ENCODE measurements around the gene EIF3B. TPM values are rescaled to one million over a fixed set of nuclear protein-coding genes. Genes with fewer than 3 reads are reported as not detected.

The EIF3B gene
- total RNA-seq, 2 experiments from 2014 or later: 181 to 225 TPM

DNA sequence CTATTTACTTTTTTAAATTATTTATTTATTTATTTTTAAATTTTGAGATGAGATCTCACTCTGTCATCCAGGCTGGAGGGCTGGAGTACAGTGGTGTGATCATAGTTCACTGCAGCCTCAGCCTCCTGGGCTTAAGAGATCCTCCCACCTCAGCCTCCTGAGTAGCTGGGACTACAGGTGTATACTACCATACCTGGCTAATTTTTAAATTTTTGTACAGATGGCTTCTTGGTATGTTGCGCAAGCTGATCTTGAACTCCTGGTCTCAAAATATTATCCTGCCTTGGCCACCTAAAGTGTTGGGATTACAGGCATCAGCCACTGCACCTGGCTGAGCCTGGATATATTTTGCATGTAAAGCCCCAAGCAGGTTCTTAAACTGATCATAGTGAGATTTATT is 56.4 kb downstream of the EIF3B start:
- Histone ChIP-seq H3K79me2 (ENCODE audit: insufficient read depth, low read depth, low read length) (no peaks in the 10 kb centered on the region), H3K9me2 (ENCODE audit: insufficient read depth, low read length) (no peaks in the 10 kb centered on the region), H3K4me3 (ENCODE audit: low read depth, low read length, poor library complexity, severe bottlenecking) (no peak overlapping the region), H3K4me2 (ENCODE audit: low read length) (no peak overlapping the region), H3K4me1 (ENCODE audit: insufficient read depth, low read length, poor library complexity, severe bottlenecking) (peaks cover 41% of the 10 kb centered on the region), H3K9me3 (ENCODE audit: low read length) (no peaks in the 10 kb centered on the region), H4K20me1 (ENCODE audit: insufficient read depth, low read length) (0 out of 2 replicates have a peak, but pooled peaks cover 4% of the 10 kb centered on the region), H3K27ac (ENCODE audit: low read depth, low read length, poor library complexity, severe bottlenecking) (no peak overlapping the region), H3K36me3 (ENCODE audit: insufficient read depth, low read length) (no peaks in the 10 kb centered on the region), H2AFZ (ENCODE audit: low read length) (no peak overlapping the region)
- ChIA-PET CTCF (ENCODE audit: unreplicated experiment) (no interaction called here), POLR2A (interaction anchor here (0.7 to 1.1 kb wide), 2 partner anchors 58 to 89 kb away, joined by 3 read pairs; no protein-coding TSS in a partner anchor)
- intact Hi-C loops (cut with micrococcal nuclease; ENCODE audit: unreplicated experiment): no loop called here
- no TSS peak for BruUV-seq (replicated peaks)
- TF ChIP-seq EZH2phosphoT487 (IDR thresholded peaks at IDR 0.05; ENCODE audit: borderline replicate concordance, low read depth, low read length): no peak
- TF ChIP-seq, protein P1, sequence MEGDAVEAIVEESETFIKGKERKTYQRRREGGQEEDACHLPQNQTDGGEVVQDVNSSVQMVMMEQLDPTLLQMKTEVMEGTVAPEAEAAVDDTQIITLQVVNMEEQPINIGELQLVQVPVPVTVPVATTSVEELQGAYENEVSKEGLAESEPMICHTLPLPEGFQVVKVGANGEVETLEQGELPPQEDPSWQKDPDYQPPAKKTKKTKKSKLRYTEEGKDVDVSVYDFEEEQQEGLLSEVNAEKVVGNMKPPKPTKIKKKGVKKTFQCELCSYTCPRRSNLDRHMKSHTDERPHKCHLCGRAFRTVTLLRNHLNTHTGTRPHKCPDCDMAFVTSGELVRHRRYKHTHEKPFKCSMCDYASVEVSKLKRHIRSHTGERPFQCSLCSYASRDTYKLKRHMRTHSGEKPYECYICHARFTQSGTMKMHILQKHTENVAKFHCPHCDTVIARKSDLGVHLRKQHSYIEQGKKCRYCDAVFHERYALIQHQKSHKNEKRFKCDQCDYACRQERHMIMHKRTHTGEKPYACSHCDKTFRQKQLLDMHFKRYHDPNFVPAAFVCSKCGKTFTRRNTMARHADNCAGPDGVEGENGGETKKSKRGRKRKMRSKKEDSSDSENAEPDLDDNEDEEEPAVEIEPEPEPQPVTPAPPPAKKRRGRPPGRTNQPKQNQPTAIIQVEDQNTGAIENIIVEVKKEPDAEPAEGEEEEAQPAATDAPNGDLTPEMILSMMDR (conservative IDR thresholded peaks at IDR 0.05; ENCODE audit: low read length): no peak
- no peak for DNase-seq (ENCODE audit: low spot score)

DNA sequence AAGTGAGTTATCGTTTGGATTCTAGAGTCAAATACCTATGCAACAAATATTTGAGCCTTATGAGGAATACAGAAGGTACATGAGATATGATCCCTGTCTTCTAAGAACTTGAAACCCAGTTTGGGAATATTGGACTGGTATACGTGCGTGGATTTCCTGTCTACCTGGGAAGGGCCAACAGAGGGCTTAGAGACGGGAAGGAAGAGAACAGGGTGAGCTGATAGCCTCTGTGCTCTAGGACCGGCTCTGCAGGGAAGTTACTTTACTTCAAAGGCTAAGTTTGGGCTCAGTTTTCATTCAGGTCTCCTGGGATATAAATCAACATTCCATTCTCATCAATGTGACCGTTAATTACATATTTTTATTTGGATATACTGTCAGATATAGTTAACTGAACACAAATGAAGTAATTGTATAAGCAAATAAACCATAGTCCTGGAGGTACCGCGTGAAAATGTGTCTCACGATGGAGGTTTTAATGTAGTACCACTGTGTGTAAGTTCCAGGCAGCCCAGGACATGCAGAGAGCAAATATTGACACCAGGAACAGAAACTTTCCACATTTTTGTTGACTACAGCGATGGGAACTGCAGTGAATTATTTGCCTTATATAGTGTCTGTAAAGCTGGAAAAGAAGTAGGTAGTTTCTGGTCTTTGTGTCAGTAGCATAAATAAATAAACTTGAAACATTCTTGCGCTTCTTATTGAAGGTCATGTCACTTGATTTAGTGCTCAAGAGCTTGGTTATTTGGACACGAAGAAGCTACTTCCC is 57.4 kb downstream of the EIF3B start:
- DNase-seq (ENCODE audit: low spot score): no peak
- Histone ChIP-seq H4K20me1 (ENCODE audit: insufficient read depth, low read length) (0 out of 2 replicates have a peak, but pooled peaks cover 4% of the 10 kb centered on the region), H3K4me3 (ENCODE audit: low read depth, low read length, poor library complexity, severe bottlenecking) (no peak overlapping the region), H3K27ac (ENCODE audit: low read depth, low read length, poor library complexity, severe bottlenecking) (no peak overlapping the region), H3K36me3 (ENCODE audit: insufficient read depth, low read length) (no peaks in the 10 kb centered on the region), H3K79me2 (ENCODE audit: insufficient read depth, low read depth, low read length) (no peaks in the 10 kb centered on the region), H3K9me3 (ENCODE audit: low read length) (no peaks in the 10 kb centered on the region), H3K4me1 (ENCODE audit: insufficient read depth, low read length, poor library complexity, severe bottlenecking) (peaks cover 33% of the 10 kb centered on the region), H3K9me2 (ENCODE audit: insufficient read depth, low read length) (no peaks in the 10 kb centered on the region), H3K4me2 (ENCODE audit: low read length) (no peak overlapping the region), H2AFZ (ENCODE audit: low read length) (no peak overlapping the region)
- intact Hi-C loops (cut with micrococcal nuclease; ENCODE audit: unreplicated experiment): no loop called here
- BruUV-seq (replicated peaks): no TSS peak
- TF ChIP-seq EZH2phosphoT487 (IDR thresholded peaks at IDR 0.05; ENCODE audit: borderline replicate concordance, low read depth, low read length): no peak
- TF ChIP-seq, protein P1 (conservative IDR thresholded peaks at IDR 0.05; ENCODE audit: low read length): no peak
- ChIA-PET CTCF (ENCODE audit: unreplicated experiment) (no interaction called here), POLR2A (interaction anchor here (0.7 to 2.1 kb wide), 10 partner anchors 9 to 222 kb away, joined by 3 to 10 read pairs (median 4); partner anchors contain the start of gene CHST12)

Data from OCI-LY7 (cell line).